Effector memory CD4-positive, alpha-beta T cell (primary cell): ENCODE measurements around the gene MYOF.

Source experiments
- DNase-seq, 3 donors: peaks; one replicate each; pipeline ENCODE4 v3.0.0-alpha.2; 2020
- H3K27ac ChIP-seq: 2 replicates; pipeline ENCODE4 v1.7.0; 2013; ENCODE audit warnings: mild to moderate bottlenecking, low read length, moderate library complexity; ENCODE audit not compliant: insufficient read depth, poor library complexity, severe bottlenecking
- H3K27me3 ChIP-seq: replicated peaks from 2 replicates; pipeline ENCODE4 v1.7.0; 2013; ENCODE audit warnings: mild to moderate bottlenecking, low read length; ENCODE audit not compliant: insufficient read depth, control insufficient read depth, poor library complexity, severe bottlenecking
- H3K36me3 ChIP-seq: 2 replicates; pipeline ENCODE4 v1.7.0; 2013; ENCODE audit warnings: mild to moderate bottlenecking, low read length, moderate library complexity; ENCODE audit not compliant: control insufficient read depth, insufficient read depth
- H3K4me1 ChIP-seq: 2 replicates; pipeline ENCODE4 v1.7.0; 2013; ENCODE audit warnings: low read length, mild to moderate bottlenecking; ENCODE audit not compliant: control insufficient read depth, insufficient read depth, poor library complexity, severe bottlenecking
- H3K4me3 ChIP-seq: 2 replicates; pipeline ENCODE4 v1.7.0; 2013; ENCODE audit warnings: low read length, low read depth, mild to moderate bottlenecking; ENCODE audit not compliant: insufficient read depth, poor library complexity, severe bottlenecking
- H3K9me3 ChIP-seq: 2 replicates; pipeline ENCODE4 v1.7.0; 2013; ENCODE audit warnings: mild to moderate bottlenecking, low read length, moderate library complexity; ENCODE audit not compliant: control insufficient read depth

MYOF gene

GRCh38 chr10:93397020-93397419 lies 85.1 kb downstream of the MYOF start:
- H3K36me3 ChIP-seq: no peaks in the 10 kb centered on the region
- H3K27me3 ChIP-seq: no peaks in the 10 kb centered on the region
- no peaks in the 10 kb centered on the region for H3K9me3 ChIP-seq
- no peaks in the 10 kb centered on the region for H3K4me1 ChIP-seq
- no peak for DNase-seq
- no peak overlapping the region for H3K4me3 ChIP-seq
- H3K27ac ChIP-seq: no peak overlapping the region

- Histone ChIP-seq H3K36me3 (no peaks in the 10 kb centered on the region), H3K4me1 (no peaks in the 10 kb centered on the region), H3K9me3 (no peaks in the 10 kb centered on the region), H3K27ac (no peak overlapping the region), H3K27me3 (no peaks in the 10 kb centered on the region), H3K4me3 (no peak overlapping the region)
- no peak for DNase-seq
Observed at GRCh38 chr10:93393211-93393610, 88.9 kb downstream of the MYOF start.

- H3K27me3 ChIP-seq: no peaks in the 10 kb centered on the region
- no peaks in the 10 kb centered on the region for H3K9me3 ChIP-seq
- no peak for DNase-seq
- H3K27ac ChIP-seq: no peak overlapping the region
- no peak overlapping the region for H3K4me3 ChIP-seq
- H3K4me1 ChIP-seq: no peaks in the 10 kb centered on the region
- H3K36me3 ChIP-seq: no peaks in the 10 kb centered on the region
Observed at GRCh38 chr10:93392121-93392520, 90.0 kb downstream of the MYOF start.

GRCh38 chr10:93390306-93391090 lies 91.6 kb downstream of the MYOF start:
- Histone ChIP-seq H3K36me3 (no peaks in the 10 kb centered on the region), H3K4me1 (no peaks in the 10 kb centered on the region), H3K4me3 (no peak overlapping the region), H3K27me3 (no peaks in the 10 kb centered on the region), H3K9me3 (no peaks in the 10 kb centered on the region), H3K27ac (no peak overlapping the region)
- DNase-seq: no peak

- Histone ChIP-seq H3K36me3 (no peaks in the 10 kb centered on the region), H3K27ac (no peak overlapping the region)
Observed at GRCh38 chr10:93386631-93387369, 95.3 kb downstream of the MYOF start.

GRCh38 chr10:93385345-93385744 lies 96.8 kb downstream of the MYOF start:
- no peak for DNase-seq
- Histone ChIP-seq H3K4me3 (no peak overlapping the region), H3K27ac (no peak overlapping the region), H3K4me1 (no peaks in the 10 kb centered on the region), H3K27me3 (no peaks in the 10 kb centered on the region), H3K36me3 (no peaks in the 10 kb centered on the region), H3K9me3 (no peaks in the 10 kb centered on the region)

More at GRCh38 chr10:93386631-93387369, 95.3 kb downstream of the MYOF start:
- no peak for DNase-seq
- Histone ChIP-seq H3K4me1 (no peaks in the 10 kb centered on the region), H3K4me3 (no peak overlapping the region), H3K27me3 (no peaks in the 10 kb centered on the region), H3K9me3 (no peaks in the 10 kb centered on the region)

- DNase-seq: no peak
- Histone ChIP-seq H3K4me3 (no peak overlapping the region), H3K27me3 (no peaks in the 10 kb centered on the region), H3K4me1 (peaks cover 7% of the 10 kb centered on the region), H3K27ac (no peak overlapping the region), H3K9me3 (no peaks in the 10 kb centered on the region), H3K36me3 (no peaks in the 10 kb centered on the region)
Observed at GRCh38 chr10:93384006-93384405, 98.1 kb downstream of the MYOF start.

- no peak overlapping the region for H3K27ac ChIP-seq
- no peaks in the 10 kb centered on the region for H3K36me3 ChIP-seq
Observed at GRCh38 chr10:93383562-93383981, 98.6 kb downstream of the MYOF start.

GRCh38 chr10:93379731-93380575 lies 102.2 kb downstream of the MYOF start:
- no peaks in the 10 kb centered on the region for H3K36me3 ChIP-seq
- H3K4me1 ChIP-seq: peaks cover 7% of the 10 kb centered on the region
- no peaks in the 10 kb centered on the region for H3K9me3 ChIP-seq
- H3K4me3 ChIP-seq: no peak overlapping the region
- no peaks in the 10 kb centered on the region for H3K27me3 ChIP-seq
- no peak overlapping the region for H3K27ac ChIP-seq
- no peak for DNase-seq

More at GRCh38 chr10:93383562-93383981, 98.6 kb downstream of the MYOF start:
- Histone ChIP-seq H3K27me3 (no peaks in the 10 kb centered on the region), H3K9me3 (no peaks in the 10 kb centered on the region), H3K4me1 (peaks cover 7% of the 10 kb centered on the region), H3K4me3 (no peak overlapping the region)
- DNase-seq: no peak
